PFSK-1 (cell line): Measurements from ENCODE around the gene ACOT12.

Source experiments
- FOXP2 ChIP-seq: optimal IDR thresholded peaks from 2 replicates; pipeline ENCODE3; 2011; ENCODE audit warnings: borderline replicate concordance, control low read depth, inconsistent platforms; ENCODE audit not compliant: insufficient read depth; ENCODE audit errors: extremely low read length, extremely low read depth
- POLR2AphosphoS5 ChIP-seq: IDR thresholded peaks from 2 replicates; pipeline ENCODE4 v1.6.1; 2012; ENCODE audit warnings: low read depth, mild to moderate bottlenecking, control low read depth, low read length, moderate library complexity
- SIN3A ChIP-seq: IDR thresholded peaks from 2 replicates; pipeline ENCODE4 v1.6.1; 2012; ENCODE audit warnings: mild to moderate bottlenecking, low read length, moderate library complexity, borderline replicate concordance; ENCODE audit not compliant: insufficient read depth
- TAF1 ChIP-seq: IDR thresholded peaks from 2 replicates; pipeline ENCODE4 v1.6.1; 2012; ENCODE audit warnings: low read length, control low read depth, borderline replicate concordance; ENCODE audit not compliant: insufficient read depth
- TF ChIP-seq, protein P1 (sequence below), 2 experiments: IDR thresholded peaks; 2 replicates each; pipeline versions ENCODE4 v1.6.1 to v1.8.0; 2011 to 2012; ENCODE audit warnings: low read depth in 2 of 2, low read length in 2 of 2, control low read depth in 1 of 2, inconsistent platforms in 1 of 2, mild to moderate bottlenecking in 1 of 2, moderate library complexity in 1 of 2; ENCODE audit not compliant: insufficient read depth in 1 of 2

The ACOT12 gene

DNA sequence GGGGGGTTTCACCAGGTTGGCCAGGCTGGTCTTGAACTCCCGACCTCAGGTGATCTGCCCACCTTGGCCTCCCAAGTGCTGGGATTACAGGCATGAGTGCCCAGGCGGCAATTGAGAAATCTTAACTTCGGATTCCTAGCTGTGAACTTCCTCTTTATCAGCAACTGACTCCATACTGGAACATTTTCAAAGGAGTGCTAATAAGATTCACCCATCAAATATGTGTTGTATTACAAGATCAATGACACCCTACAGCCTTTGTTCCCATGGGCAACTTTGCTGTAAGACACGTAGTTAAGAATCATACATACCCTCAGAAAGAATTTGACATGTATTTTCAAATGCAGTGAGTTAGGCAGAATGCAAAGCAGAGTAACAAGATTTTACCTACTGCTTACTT is 23.1 kb upstream of the ACOT12 start:
- TF ChIP-seq POLR2AphosphoS5 (no peak), FOXP2 (no peak), SIN3A (no peak), TAF1 (no peak)
- TF ChIP-seq, protein P1, sequence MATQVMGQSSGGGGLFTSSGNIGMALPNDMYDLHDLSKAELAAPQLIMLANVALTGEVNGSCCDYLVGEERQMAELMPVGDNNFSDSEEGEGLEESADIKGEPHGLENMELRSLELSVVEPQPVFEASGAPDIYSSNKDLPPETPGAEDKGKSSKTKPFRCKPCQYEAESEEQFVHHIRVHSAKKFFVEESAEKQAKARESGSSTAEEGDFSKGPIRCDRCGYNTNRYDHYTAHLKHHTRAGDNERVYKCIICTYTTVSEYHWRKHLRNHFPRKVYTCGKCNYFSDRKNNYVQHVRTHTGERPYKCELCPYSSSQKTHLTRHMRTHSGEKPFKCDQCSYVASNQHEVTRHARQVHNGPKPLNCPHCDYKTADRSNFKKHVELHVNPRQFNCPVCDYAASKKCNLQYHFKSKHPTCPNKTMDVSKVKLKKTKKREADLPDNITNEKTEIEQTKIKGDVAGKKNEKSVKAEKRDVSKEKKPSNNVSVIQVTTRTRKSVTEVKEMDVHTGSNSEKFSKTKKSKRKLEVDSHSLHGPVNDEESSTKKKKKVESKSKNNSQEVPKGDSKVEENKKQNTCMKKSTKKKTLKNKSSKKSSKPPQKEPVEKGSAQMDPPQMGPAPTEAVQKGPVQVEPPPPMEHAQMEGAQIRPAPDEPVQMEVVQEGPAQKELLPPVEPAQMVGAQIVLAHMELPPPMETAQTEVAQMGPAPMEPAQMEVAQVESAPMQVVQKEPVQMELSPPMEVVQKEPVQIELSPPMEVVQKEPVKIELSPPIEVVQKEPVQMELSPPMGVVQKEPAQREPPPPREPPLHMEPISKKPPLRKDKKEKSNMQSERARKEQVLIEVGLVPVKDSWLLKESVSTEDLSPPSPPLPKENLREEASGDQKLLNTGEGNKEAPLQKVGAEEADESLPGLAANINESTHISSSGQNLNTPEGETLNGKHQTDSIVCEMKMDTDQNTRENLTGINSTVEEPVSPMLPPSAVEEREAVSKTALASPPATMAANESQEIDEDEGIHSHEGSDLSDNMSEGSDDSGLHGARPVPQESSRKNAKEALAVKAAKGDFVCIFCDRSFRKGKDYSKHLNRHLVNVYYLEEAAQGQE (IDR thresholded peaks at IDR 0.05; ENCODE audit: insufficient read depth in 1 of 2, low read depth in 2 of 2, low read length in 2 of 2): no peak

DNA sequence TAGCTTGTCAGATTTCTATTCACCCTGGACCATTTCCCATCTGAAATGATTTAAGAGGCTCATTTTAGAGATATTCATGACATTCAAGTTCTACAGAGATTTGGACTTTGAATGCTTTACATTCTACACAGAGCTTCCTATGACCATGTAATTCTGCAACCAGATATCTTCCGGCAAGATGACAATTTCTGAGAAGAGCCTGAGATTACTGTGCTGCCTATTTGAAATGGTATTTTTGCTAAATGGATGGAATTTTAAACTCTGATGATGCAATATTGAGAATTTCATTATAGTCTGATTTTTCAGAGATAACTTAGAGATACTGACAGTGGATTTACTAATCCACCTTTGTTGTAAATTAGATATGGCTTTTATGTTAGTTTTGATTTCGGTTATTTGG is 16.0 kb upstream of the ACOT12 start:
- TF ChIP-seq TAF1 (no peak), SIN3A (no peak), FOXP2 (no peak), POLR2AphosphoS5 (no peak)
- TF ChIP-seq, protein P1 (IDR thresholded peaks at IDR 0.05; ENCODE audit: insufficient read depth in 1 of 2, low read depth in 2 of 2, low read length in 2 of 2): no peak

DNA sequence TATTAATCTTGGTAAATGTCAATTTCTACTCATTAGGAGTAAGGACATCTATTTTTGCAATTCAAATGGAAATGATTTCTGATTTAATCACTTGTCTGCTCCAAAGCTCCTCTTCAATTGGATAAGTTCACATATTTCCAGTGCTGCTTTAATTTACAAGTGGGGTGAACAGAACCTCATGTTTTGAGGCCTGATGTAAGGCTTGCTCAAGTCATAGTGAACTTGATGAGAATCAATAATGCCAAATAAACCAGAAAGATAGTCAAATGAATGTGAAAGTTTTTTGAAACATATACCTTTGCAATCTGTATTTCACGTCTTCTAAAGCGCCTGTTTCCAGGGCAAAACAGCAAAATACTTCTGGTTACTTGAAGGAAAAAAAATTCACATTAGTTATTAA is 15.4 kb upstream of the ACOT12 start:
- TF ChIP-seq TAF1 (no peak), FOXP2 (no peak), SIN3A (no peak)

DNA sequence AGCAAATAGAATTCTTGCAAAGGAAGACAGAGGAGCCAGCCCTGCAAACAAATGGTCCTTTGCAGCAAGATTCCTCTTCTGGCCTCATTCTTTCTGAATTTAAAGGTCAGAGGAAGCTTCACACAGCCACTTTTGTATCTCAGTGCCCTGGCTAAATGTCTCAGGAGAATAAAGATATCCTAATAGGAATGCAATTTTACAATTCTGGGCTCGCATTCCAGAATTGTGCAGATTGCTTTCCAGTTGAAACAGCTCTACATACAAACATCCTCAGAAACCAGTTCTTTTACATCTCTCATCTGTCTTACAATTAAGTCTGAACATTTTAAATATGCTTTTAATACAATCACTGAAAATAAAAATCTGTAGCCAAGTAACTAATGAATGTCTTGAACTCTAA is 14.6 kb upstream of the ACOT12 start:
- no peak for TF ChIP-seq POLR2AphosphoS5
- TF ChIP-seq, protein P1 (IDR thresholded peaks at IDR 0.05; ENCODE audit: insufficient read depth in 1 of 2, low read depth in 2 of 2, low read length in 2 of 2): no peak
- no peak for TF ChIP-seq SIN3A
- TF ChIP-seq FOXP2: no peak
- no peak for TF ChIP-seq TAF1

DNA sequence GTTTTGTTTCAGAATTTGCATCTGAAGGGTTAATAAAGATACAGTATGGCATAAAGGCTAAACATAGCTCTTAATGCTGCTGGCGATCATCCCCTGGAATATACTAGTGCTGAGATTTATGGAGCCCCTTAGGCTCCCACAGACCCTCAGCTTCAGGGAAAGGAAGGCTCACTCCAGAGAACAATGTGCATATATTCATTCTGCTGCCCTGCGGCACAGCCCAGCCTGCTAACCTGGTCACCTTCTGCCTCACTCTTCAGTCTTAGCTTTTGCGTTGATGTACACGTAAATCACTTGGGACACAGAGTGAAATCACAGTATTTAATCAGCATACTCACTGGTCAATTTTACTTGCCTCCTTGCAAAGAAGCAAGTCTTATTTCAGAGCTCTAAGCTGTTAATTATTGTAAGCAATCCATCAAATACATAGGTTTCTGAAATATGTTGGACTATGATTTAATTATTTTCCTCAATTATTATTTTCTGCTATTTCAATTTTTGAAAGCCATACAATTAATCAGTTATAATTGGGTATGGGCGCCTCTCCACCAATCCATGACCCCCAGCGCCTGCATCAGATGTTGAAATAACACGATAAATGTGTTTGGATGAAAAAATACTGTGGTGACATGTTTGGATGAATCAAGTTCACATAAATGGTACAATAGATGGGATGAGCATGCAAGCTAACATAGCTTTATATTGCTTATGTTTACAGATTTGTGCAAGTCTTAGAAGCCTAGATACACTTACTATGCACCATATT is 11.4 kb upstream of the ACOT12 start:
- TF ChIP-seq, protein P1 (IDR thresholded peaks at IDR 0.05; ENCODE audit: insufficient read depth in 1 of 2, low read depth in 2 of 2, low read length in 2 of 2): no peak
- no peak for TF ChIP-seq TAF1
- no peak for TF ChIP-seq SIN3A
- no peak for TF ChIP-seq POLR2AphosphoS5
- TF ChIP-seq FOXP2: no peak
